GM13977 (cell line): ENCODE results near the gene INPP4B.

Experiments
- DNase-seq: peaks from one replicate; pipeline ENCODE4 v3.0.0; 2012; ENCODE audit warnings: low spot score
- in situ Hi-C: fragments of 300-500 bp; cut with MboI; formaldehyde crosslinking; loops from one replicate; pipeline ENCODE4 v1.12.0; 2022; ENCODE audit warnings: low sequenced_read_pairs, low pct_unique_long_range_greater_than_20kb, mixed read lengths, inconsistent platforms; ENCODE audit not compliant: unreplicated experiment
- TF ChIP-seq, protein P1 (sequence below): IDR thresholded peaks from 2 replicates; pipeline ENCODE4 v1.5.1; 2012; ENCODE audit warnings: mild to moderate bottlenecking, control low read depth; ENCODE audit not compliant: insufficient read depth; ENCODE audit errors: extremely low read depth, missing control alignments

The INPP4B gene

GRCh38 chr4:142383800-142384470 is 462.2 kb downstream of the INPP4B start:
- TF ChIP-seq, protein P1, sequence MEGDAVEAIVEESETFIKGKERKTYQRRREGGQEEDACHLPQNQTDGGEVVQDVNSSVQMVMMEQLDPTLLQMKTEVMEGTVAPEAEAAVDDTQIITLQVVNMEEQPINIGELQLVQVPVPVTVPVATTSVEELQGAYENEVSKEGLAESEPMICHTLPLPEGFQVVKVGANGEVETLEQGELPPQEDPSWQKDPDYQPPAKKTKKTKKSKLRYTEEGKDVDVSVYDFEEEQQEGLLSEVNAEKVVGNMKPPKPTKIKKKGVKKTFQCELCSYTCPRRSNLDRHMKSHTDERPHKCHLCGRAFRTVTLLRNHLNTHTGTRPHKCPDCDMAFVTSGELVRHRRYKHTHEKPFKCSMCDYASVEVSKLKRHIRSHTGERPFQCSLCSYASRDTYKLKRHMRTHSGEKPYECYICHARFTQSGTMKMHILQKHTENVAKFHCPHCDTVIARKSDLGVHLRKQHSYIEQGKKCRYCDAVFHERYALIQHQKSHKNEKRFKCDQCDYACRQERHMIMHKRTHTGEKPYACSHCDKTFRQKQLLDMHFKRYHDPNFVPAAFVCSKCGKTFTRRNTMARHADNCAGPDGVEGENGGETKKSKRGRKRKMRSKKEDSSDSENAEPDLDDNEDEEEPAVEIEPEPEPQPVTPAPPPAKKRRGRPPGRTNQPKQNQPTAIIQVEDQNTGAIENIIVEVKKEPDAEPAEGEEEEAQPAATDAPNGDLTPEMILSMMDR: no peak
- no peak for DNase-seq
- in situ Hi-C loops: no loop called here

- no peak for DNase-seq
- in situ Hi-C loops: no loop called here
- TF ChIP-seq, protein P1: no peak
These were observed 462.7 kb downstream of the INPP4B start for GRCh38 chr4:142383354-142383753.

- in situ Hi-C loops: no loop called here
- TF ChIP-seq, protein P1: no peak
- no peak for DNase-seq
These were observed 466.0 kb downstream of the INPP4B start for GRCh38 chr4:142380052-142380602.

GRCh38 chr4:142379277-142380051 is 466.6 kb downstream of the INPP4B start:
- TF ChIP-seq, protein P1: no peak
- in situ Hi-C loops: no loop called here
- DNase-seq: no peak

- TF ChIP-seq, protein P1: no peak
These were observed 467.9 kb downstream of the INPP4B start for GRCh38 chr4:142378179-142378578.

DNA sequence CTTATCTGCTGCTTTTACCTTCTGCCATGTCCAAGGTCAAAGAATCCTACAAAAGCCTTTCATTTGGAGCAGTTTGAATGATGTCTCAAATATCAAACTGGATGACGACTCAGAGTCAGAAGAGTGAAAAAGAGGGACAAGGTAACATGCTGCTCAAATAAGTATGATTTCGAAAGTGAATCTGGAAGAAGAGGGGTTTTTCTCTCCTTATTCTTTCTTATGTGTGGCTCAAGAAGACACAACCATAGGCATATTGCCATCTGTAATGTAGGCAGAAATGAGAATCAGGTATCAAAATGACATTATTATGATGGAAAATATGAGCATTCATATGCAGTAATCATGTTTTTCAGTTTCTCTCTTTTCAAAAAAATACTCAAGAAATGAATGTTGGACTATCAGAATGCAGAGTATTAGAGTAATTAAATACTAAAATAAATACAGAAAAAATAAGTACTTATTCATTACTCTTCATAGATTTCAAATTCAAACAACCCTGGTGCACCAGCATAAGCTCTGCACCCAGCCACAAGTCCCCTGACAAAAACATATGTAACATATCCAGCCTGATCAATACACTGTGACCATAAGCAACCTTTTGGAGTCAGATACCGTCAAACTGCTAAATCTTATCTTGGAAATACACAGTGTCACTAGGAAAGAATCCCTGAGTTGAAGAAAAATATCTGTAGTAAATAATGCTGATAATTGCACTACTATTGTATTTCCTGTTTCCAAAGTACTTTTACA is 468.6 kb downstream of the INPP4B start:
- no peak for DNase-seq
- in situ Hi-C loops: no loop called here
- TF ChIP-seq, protein P1: no peak

More at GRCh38 chr4:142378179-142378578, 467.9 kb downstream of the INPP4B start:
- in situ Hi-C loops: no loop called here
- DNase-seq: no peak
